GM21576 (cell line): ENCODE results near the gene PCGF3.
"Not testable (repeated sequence)": the region's sequence is repeated elsewhere in the genome, so short reads cannot be mapped to it uniquely, and the experiment has no call there.

Experiments used
- ATAC-seq: cut with Tn5 transposase; IDR thresholded peaks from one replicate; pipeline ENCODE4 v1.9.1; 2021; ENCODE audit warnings: mild to moderate bottlenecking, moderate library complexity; ENCODE audit not compliant: unreplicated experiment

The PCGF3 gene

GRCh38 chr4:667545-667925 is 38.1 kb upstream of the PCGF3 start:
- no peak for ATAC-seq

- not testable (repeated sequence) for ATAC-seq
These were observed 37.4 kb upstream of the PCGF3 start for GRCh38 chr4:668219-668618.

GRCh38 chr4:669806-670559 is 35.6 kb upstream of the PCGF3 start:
- not testable (repeated sequence) for ATAC-seq

- no peak for ATAC-seq
These were observed 33.9 kb upstream of the PCGF3 start for GRCh38 chr4:671769-672168.

- no peak for ATAC-seq
These were observed 32.1 kb upstream of the PCGF3 start for GRCh38 chr4:673349-674091.

- ATAC-seq = peak; percentile 73
These were observed 31.2 kb upstream of the PCGF3 start, which contains the start of the genes ATP5ME and MYL5 for GRCh38 chr4:674172-675035. TSS of gene ATP5ME (minus strand) at chr4:674276. CDS start at chr4:674247, 29 bp downstream. TSS of gene MYL5 (plus strand) at chr4:674542. CDS start at chr4:678027, 3,485 bp downstream.

- ATAC-seq = peak; percentile 4
These were observed 30.4 kb upstream of the PCGF3 start for GRCh38 chr4:675036-675882.

- ATAC-seq = peak; percentile 32
These were observed 29.4 kb upstream of the PCGF3 start for GRCh38 chr4:675980-676870.

GRCh38 chr4:676871-677235 is 28.8 kb upstream of the PCGF3 start:
- no peak for ATAC-seq

GRCh38 chr4:677431-678293 is 28.0 kb upstream of the PCGF3 start:
- no peak for ATAC-seq

GRCh38 chr4:678331-679103 is 27.1 kb upstream of the PCGF3 start:
- no peak for ATAC-seq

GRCh38 chr4:679104-679481 is 26.5 kb upstream of the PCGF3 start:
- no peak for ATAC-seq

GRCh38 chr4:679629-680028 is 26.0 kb upstream of the PCGF3 start:
- ATAC-seq = no peak

GRCh38 chr4:680091-680490 is 25.5 kb upstream of the PCGF3 start:
- ATAC-seq = no peak

GRCh38 chr4:680551-680927 is 25.1 kb upstream of the PCGF3 start:
- no peak for ATAC-seq

GRCh38 chr4:680928-681645 is 24.5 kb upstream of the PCGF3 start:
- no peak for ATAC-seq
